HFFc6 (cell line): ENCODE measurements around the gene HMGN4. TPM values are rescaled to one million over a fixed set of nuclear protein-coding genes. Genes with fewer than 3 reads are reported as not detected.

Source experiments
- DNase-seq: peaks from one replicate; pipeline ENCODE4 v3.0.0-alpha.2; 2018
- H3K27ac Mint-ChIP-seq: 2 replicates; pipeline ENCODE4 v1.8.0; 2020; ENCODE audit warnings: mild to moderate bottlenecking, mixed read lengths
- H3K27me3 Mint-ChIP-seq: 2 replicates; pipeline ENCODE4 v1.8.0; 2021; ENCODE audit warnings: mild to moderate bottlenecking, moderate library complexity, mixed read lengths; ENCODE audit not compliant: insufficient read depth
- H3K36me3 Mint-ChIP-seq: 2 replicates; pipeline ENCODE4 v1.8.0; 2021; ENCODE audit warnings: low read depth, mixed read lengths
- H3K4me1 Mint-ChIP-seq: 2 replicates; pipeline ENCODE4 v1.8.0; 2020; ENCODE audit warnings: low read depth, mixed read lengths
- H3K4me3 Mint-ChIP-seq: 2 replicates; pipeline ENCODE4 v1.8.0; 2020; ENCODE audit warnings: mild to moderate bottlenecking, moderate library complexity, mixed read lengths
- H3K9me3 Mint-ChIP-seq: 2 replicates; pipeline ENCODE4 v1.8.0; 2020; ENCODE audit warnings: mild to moderate bottlenecking, mixed read lengths
- CTCF ChIP-seq: fragments of 200-600 bp; sonication (generic); IDR thresholded peaks from 2 replicates; pipeline ENCODE4 v1.5.0; 2021; ENCODE audit warnings: antibody characterized with exemption, mild to moderate bottlenecking
- total RNA-seq, 6 experiments: library from RNA; stranded (reverse); fragmentation: NEBNext Ultra II Directional; extraction: Animal tissue kit (Norgen Biotek cat#: 25700); gene quantifications; 2 replicates in 1 of 6; 3 replicates in 5 of 6; pipeline ENCODE4 v1.2.3, GENCODE V29; 2021

The HMGN4 gene
- total RNA-seq, 6 experiments from 2014 or later, result 42.6 to 55.7 (median 51.8) TPM

- DNase-seq, result no peak
- Mint-ChIP-seq H3K27ac (no peak overlapping the region), H3K4me3 (peak overlapping the region; percentile 96), H3K36me3 (no peaks in the 10 kb centered on the region), H3K4me1 (peaks cover 27% of the 10 kb centered on the region), H3K27me3 (peaks cover 10% of the 10 kb centered on the region), H3K9me3 (peaks cover 8% of the 10 kb centered on the region)
- TF ChIP-seq CTCF, result no peak
Observed at GRCh38 chr6:26578279-26578678, 40.1 kb downstream of the HMGN4 start.

- Mint-ChIP-seq H3K36me3 (no peaks in the 10 kb centered on the region), H3K9me3 (peaks cover 8% of the 10 kb centered on the region), H3K27me3 (peaks cover 10% of the 10 kb centered on the region), H3K4me1 (peaks cover 23% of the 10 kb centered on the region), H3K27ac (no peak overlapping the region), H3K4me3 (no peak overlapping the region)
- no peak for TF ChIP-seq CTCF
- DNase-seq, result no peak
Observed at GRCh38 chr6:26578741-26579140, 40.6 kb downstream of the HMGN4 start.

- H3K27ac Mint-ChIP-seq, result no peak overlapping the region
- H3K36me3 Mint-ChIP-seq, result no peaks in the 10 kb centered on the region
- no peak for TF ChIP-seq CTCF
- DNase-seq, result no peak
- peaks cover 10% of the 10 kb centered on the region for H3K27me3 Mint-ChIP-seq
- no peak overlapping the region for H3K4me3 Mint-ChIP-seq
- H3K9me3 Mint-ChIP-seq, result peaks cover 8% of the 10 kb centered on the region
- H3K4me1 Mint-ChIP-seq, result peaks cover 14% of the 10 kb centered on the region
Observed at GRCh38 chr6:26581164-26581915, 43.2 kb downstream of the HMGN4 start.

GRCh38 chr6:26588965-26589364 is 50.8 kb downstream of the HMGN4 start:
- Mint-ChIP-seq H3K4me3 (no peak overlapping the region), H3K36me3 (no peaks in the 10 kb centered on the region), H3K4me1 (no peaks in the 10 kb centered on the region), H3K27me3 (peaks cover 6% of the 10 kb centered on the region), H3K9me3 (no peaks in the 10 kb centered on the region), H3K27ac (no peak overlapping the region)
- no peak for DNase-seq
- TF ChIP-seq CTCF, result no peak

GRCh38 chr6:26592649-26593048 is 54.5 kb downstream of the HMGN4 start:
- Mint-ChIP-seq H3K9me3 (no peaks in the 10 kb centered on the region), H3K27ac (no peak overlapping the region), H3K4me3 (no peak overlapping the region), H3K27me3 (peaks cover 8% of the 10 kb centered on the region), H3K4me1 (peaks cover 4% of the 10 kb centered on the region; the same call in 1 of the 2 replicates), H3K36me3 (no peaks in the 10 kb centered on the region)
- DNase-seq, result no peak
- TF ChIP-seq CTCF, result peak; percentile 24; the same call in 1 of the 2 replicates
